K562 (cell line): ENCODE data around the gene CTCFL. TPM values are rescaled to one million over a fixed set of nuclear protein-coding genes. Genes with fewer than 3 reads are reported as not detected.

Experiments used
- ATAC-seq: fragments of 200-7000 bp; cut with Tn5 transposase; 3 replicates; pipeline ENCODE4 v1.9.1; 2020; ENCODE audit warnings: moderate library complexity
- BruUV-seq: library from RNA; stranded (reverse); fragments of 400-500 nt; replicated peaks from 2 replicates; lab custom pipeline; 2021; lab: Mats Ljungman, UMichigan
- CTCF ChIA-PET: fragments of 300-600 bp; formaldehyde crosslinking; extraction: SDS; loops from one replicate; lab custom pipeline; 2021; ENCODE audit warnings: low intra/inter-chr PET ratio; lab: Yijun Ruan, JAX
- POLR2A ChIA-PET: fragments of 300-600, 350-650 bp; sonication (Branson Sonifier 250); formaldehyde crosslinking; extraction: SDS; loops from one replicate; lab custom pipeline; 2021; ENCODE audit warnings: antibody characterized with exemption, inconsistent platforms; lab: Yijun Ruan, JAX
- DNase-seq, 4 experiments: peaks; one replicate each; pipeline versions ENCODE4 v3.0.0 to v3.0.0-alpha.2; 2011 to 2018; ENCODE audit warnings: low spot score in 3 of 4, mixed read lengths in 3 of 4; ENCODE audit errors: extremely low read depth in 1 of 4
- FAIRE-seq: peaks from 2 replicates; lab custom pipeline; 2011; peaks lifted over from hg19 to GRCh38; lab: Jason Lieb, UNC
- H2AFZ ChIP-seq: 2 replicates; pipeline ENCODE4 v1.6.0; 2011; ENCODE audit warnings: low read depth, low read length, control low read depth, inconsistent platforms
- H3K27ac ChIP-seq: fragments of 200-600 bp; 3 replicates; pipeline ENCODE4 v1.8.0; 2011; ENCODE audit warnings: low read depth, mild to moderate bottlenecking, control low read depth, inconsistent platforms, low read length, moderate library complexity, mixed read lengths; ENCODE audit errors: extremely low read depth
- H3K27me3 ChIP-seq, 2 experiments: fragments of 300-600 bp in 1 of 2; 2 replicates in 1 of 2; 3 replicates in 1 of 2; pipeline versions ENCODE4 v1.6.0 to v1.8.0; 2011; ENCODE audit warnings: inconsistent platforms in 2 of 2, low read length in 2 of 2, mild to moderate bottlenecking in 1 of 2, mixed read lengths in 1 of 2, moderate library complexity in 1 of 2; ENCODE audit not compliant: control insufficient read depth in 2 of 2, insufficient read depth in 2 of 2
- H3K36me3 ChIP-seq: fragments of 300-600 bp; 3 replicates; pipeline ENCODE4 v1.8.0; 2011; ENCODE audit warnings: mild to moderate bottlenecking, low read length, inconsistent platforms; ENCODE audit not compliant: control insufficient read depth, insufficient read depth
- H3K4me1 ChIP-seq, 2 experiments: fragments of 200-600 bp in 1 of 2; replicated peaks in 1 of 2; 2 replicates in 1 of 2; 3 replicates in 1 of 2; pipeline versions ENCODE4 v1.5.1 to v1.8.0; 2011; ENCODE audit warnings: inconsistent platforms in 2 of 2, low read length in 2 of 2, mild to moderate bottlenecking in 1 of 2, mixed read lengths in 1 of 2, moderate library complexity in 1 of 2; ENCODE audit not compliant: control insufficient read depth in 2 of 2, insufficient read depth in 2 of 2
- H3K4me2 ChIP-seq: 2 replicates; pipeline ENCODE4 v1.6.1; 2011; ENCODE audit warnings: low read length, control low read depth, inconsistent platforms, mixed read lengths; ENCODE audit not compliant: insufficient read depth
- H3K4me3 ChIP-seq: fragments of 200-600 bp; sonication (generic), shearing (Covaris generic); 2 replicates; pipeline ENCODE4 v1.5.1; 2016; ENCODE audit warnings: control low read depth, inconsistent platforms
- H3K79me2 ChIP-seq: fragments of 200-600 bp; 3 replicates; pipeline ENCODE4 v1.8.0; 2011; ENCODE audit warnings: low read length, inconsistent platforms; ENCODE audit not compliant: control insufficient read depth, insufficient read depth
- H3K9ac ChIP-seq, 2 experiments: 2 replicates each; pipeline versions ENCODE4 v1.6.0 to v1.6.1; 2011; ENCODE audit warnings: low read depth in 2 of 2, low read length in 2 of 2, control low read depth in 1 of 2, inconsistent platforms in 1 of 2, mild to moderate bottlenecking in 1 of 2, mixed read lengths in 1 of 2; ENCODE audit not compliant: insufficient read depth in 1 of 2
- H3K9me1 ChIP-seq: one replicate; pipeline ENCODE4 v1.6.0; 2011; ENCODE audit warnings: inconsistent platforms, mild to moderate bottlenecking, low read length, moderate library complexity; ENCODE audit not compliant: control insufficient read depth, insufficient read depth
- H3K9me3 ChIP-seq: replicated peaks from 2 replicates; pipeline ENCODE4 v1.5.1; 2011; ENCODE audit warnings: low read depth, low read length, inconsistent platforms; ENCODE audit not compliant: control insufficient read depth, insufficient read depth
- H4K20me1 ChIP-seq: replicated peaks from 2 replicates; pipeline ENCODE4 v1.6.1; 2011; ENCODE audit warnings: low read length, inconsistent platforms, mixed read lengths; ENCODE audit not compliant: control insufficient read depth, insufficient read depth
- ESRRA ChIP-seq: fragments of 450-650 bp; IDR thresholded peaks from 2 replicates; pipeline ENCODE4 v1.6.1; 2014; ENCODE audit warnings: low read depth, mild to moderate bottlenecking, moderate library complexity, borderline replicate concordance
- FOSL1 ChIP-seq: fragments of 200-800 bp; sonication (Bioruptor generic); conservative IDR thresholded peaks from 2 replicates; pipeline ENCODE4 v1.6.1; 2016; ENCODE audit warnings: missing genetic modification characterization, missing compliant biosample characterization
- HLTF ChIP-seq: fragments of 450-650 bp; IDR thresholded peaks from 2 replicates; pipeline ENCODE4 v1.6.1; 2016
- MCM2 ChIP-seq: fragments of 450-650 bp; IDR thresholded peaks from 2 replicates; pipeline ENCODE4 v1.6.1; 2017; ENCODE audit warnings: low read depth, mild to moderate bottlenecking
- MIER1 ChIP-seq: fragments of 450-650 bp; IDR thresholded peaks from 2 replicates; pipeline ENCODE4 v1.6.1; 2016; ENCODE audit warnings: antibody characterized with exemption, mild to moderate bottlenecking, low read depth
- MYNN ChIP-seq, 2 experiments: sonication (generic); formaldehyde crosslinking in 1 of 2; IDR thresholded peaks; 2 replicates each; pipeline versions ENCODE4 v1.5.0 to v1.6.1; 2016 to 2020; ENCODE audit warnings: antibody characterized with exemption in 1 of 2, missing genetic modification reagents in 1 of 2
- POLR2B ChIP-seq: fragments of 450-650 bp; IDR thresholded peaks from 2 replicates; pipeline ENCODE4 v1.6.1; 2018; ENCODE audit warnings: low read depth; ENCODE audit not compliant: partially characterized antibody
- POLR2G ChIP-seq: fragments of 200-400 bp; formaldehyde crosslinking; IDR thresholded peaks from 2 replicates; pipeline ENCODE4 v1.6.1; 2017; ENCODE audit warnings: low read depth, mild to moderate bottlenecking, antibody characterized with exemption, low read length, moderate library complexity
- PTBP1 ChIP-seq: fragments of 200-400 bp; formaldehyde crosslinking; IDR thresholded peaks from 2 replicates; pipeline ENCODE4 v1.6.1; 2017; ENCODE audit warnings: low read depth, low read length
- RAD51 ChIP-seq: fragments of 450-650 bp; IDR thresholded peaks from 2 replicates; pipeline ENCODE4 v1.7.1; 2016; ENCODE audit warnings: low read depth, mild to moderate bottlenecking, borderline replicate concordance
- SLC30A9 ChIP-seq: fragments of 250-450 bp; sonication (Bioruptor Pico); IDR thresholded peaks from 2 replicates; pipeline ENCODE4 v1.8.0; 2022; ENCODE audit warnings: mild to moderate bottlenecking, moderate library complexity
- STAT5B ChIP-seq: fragments of 250-450 bp; sonication (Bioruptor Pico); IDR thresholded peaks from 2 replicates; pipeline ENCODE4 v1.8.0; 2021; ENCODE audit warnings: mild to moderate bottlenecking, inconsistent platforms
- TEAD2 ChIP-seq: fragments of 450-650 bp; IDR thresholded peaks from 2 replicates; pipeline ENCODE4 v1.6.1; 2016; ENCODE audit warnings: missing genetic modification characterization, control low read depth, missing compliant biosample characterization
- ZEB2 ChIP-seq: fragments of 450-650 bp; IDR thresholded peaks from 2 replicates; pipeline ENCODE4 v1.6.1; 2016
- ZFP30 ChIP-seq: fragments of 250-450 bp; sonication (Bioruptor Pico); IDR thresholded peaks from 2 replicates; pipeline ENCODE4 v1.8.0; 2022; ENCODE audit warnings: moderate library complexity, mild to moderate bottlenecking, inconsistent platforms, borderline replicate concordance
- ZFPM2 ChIP-seq: fragments of 250-450 bp; sonication (Bioruptor Pico); IDR thresholded peaks from 2 replicates; pipeline ENCODE4 v1.5.1; 2022; ENCODE audit warnings: mild to moderate bottlenecking
- WGBS: fragments of 100-300 bp; shearing (Covaris generic); methylation state at CpG from one replicate; pipeline ENCODE4 v1.1.6; 2016; ENCODE audit warnings: low coverage, mixed read lengths; ENCODE audit not compliant: insufficient coverage; ENCODE audit errors: missing lambda C conversion rate; 5-methylcytosine and 5-hydroxymethylcytosine counted together
- in situ Hi-C: fragments of 300-500 bp; cut with MboI; formaldehyde crosslinking; loops from 4 replicates; pipeline ENCODE4 v1.15.0; 2018; ENCODE audit warnings: inconsistent platforms, mixed read lengths
- intact Hi-C: fragments of 100-400 bp; cut with micrococcal nuclease; formaldehyde crosslinking; loops from 2 replicates; pipeline ENCODE4 v1.14.2; 2022
- polyA plus RNA-seq, 8 experiments: library from polyadenylated mRNA; depleted of rRNA in 4 of 8; stranded (reverse) in 5 of 8; unstranded in 3 of 8; fragments of >200 nt; fragmentation: Nextera tagmentation in 2 of 8; fragmentation: Illumina TruSeq in 1 of 8; extraction: Ambion mirVana in 2 of 8; extraction: Trizol in 1 of 8; gene quantifications; 2 replicates each; pipeline versions ENCODE4 v1.2.1 to v1.2.3, GENCODE V29; 2011 to 2014; ENCODE audit warnings: inconsistent platforms in 1 of 8, missing spikeins in 1 of 8
- total RNA-seq, 7 experiments: library from RNA; depleted of rRNA in 6 of 7; stranded (reverse); fragments of >200 nt in 6 of 7; fragmentation: Illumina TruSeq in 2 of 7; extraction: Trizol in 2 of 7; gene quantifications; 2 replicates each; pipeline versions ENCODE4 v1.2.1 to v1.2.3, GENCODE V29; 2011 to 2021; ENCODE audit warnings: low replicate concordance in 1 of 7
- TF ChIP-seq, protein P1 (sequence below): fragments of 450-650 bp; IDR thresholded peaks from 2 replicates; pipeline ENCODE4 v1.6.1; 2016
- TF ChIP-seq, protein P2 (sequence below): fragments of 450-650 bp; IDR thresholded peaks from 2 replicates; pipeline ENCODE4 v1.6.1; 2016; ENCODE audit warnings: mild to moderate bottlenecking
- TF ChIP-seq, protein P3 (sequence below): fragments of 450-650 bp; IDR thresholded peaks from one replicate; pipeline ENCODE4 v1.6.1; 2018; ENCODE audit warnings: mild to moderate bottlenecking, moderate library complexity; ENCODE audit not compliant: partially characterized antibody

The CTCFL gene
- total and polyA plus RNA-seq, 9 of the 15 experiments (the other 6 are each of a cell fraction or from before 2014, with no cell fraction given): 42.4 to 188 (median 111) TPM

DNA sequence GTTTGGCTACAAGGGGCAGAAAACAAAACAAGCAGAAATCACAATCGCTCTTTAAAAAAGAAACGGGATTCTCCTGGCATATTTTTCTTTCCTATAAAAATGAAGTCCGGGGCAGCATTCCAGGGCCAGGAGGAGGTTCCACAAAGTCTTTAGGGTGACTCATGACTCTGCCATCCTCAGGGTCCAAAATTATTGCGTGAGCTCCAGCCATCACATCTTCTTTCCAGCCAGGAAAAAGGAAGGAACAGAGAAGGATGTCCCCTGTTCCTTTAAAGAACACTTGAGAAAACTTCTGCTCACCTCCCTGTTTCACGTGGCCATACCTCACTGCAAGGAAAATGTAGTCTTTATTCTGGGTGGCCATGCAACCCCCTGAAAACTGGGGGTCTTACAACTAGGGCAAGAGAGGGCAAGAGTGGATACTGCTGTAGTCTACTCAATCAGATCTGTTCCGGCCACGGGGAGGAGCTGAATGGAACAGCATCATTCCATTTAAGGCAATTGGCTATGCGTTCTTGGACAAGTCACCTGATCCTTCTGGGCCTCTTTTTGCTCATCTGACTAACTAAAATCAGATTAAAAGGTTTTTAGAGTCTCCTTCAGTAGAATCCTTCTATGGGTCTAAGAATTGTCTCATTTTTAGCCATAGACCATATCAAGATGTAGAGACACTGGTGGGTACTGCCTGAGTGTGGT is 49.4 kb downstream of the CTCFL start (continued):
- TF ChIP-seq HLTF (peak; percentile 76; the same call in 1 of the 2 replicates), ESRRA (no peak), POLR2B (no peak), FOSL1 (peak; percentile 60), ZEB2 (no peak), SLC30A9 (no peak)
- TF ChIP-seq, protein P1, sequence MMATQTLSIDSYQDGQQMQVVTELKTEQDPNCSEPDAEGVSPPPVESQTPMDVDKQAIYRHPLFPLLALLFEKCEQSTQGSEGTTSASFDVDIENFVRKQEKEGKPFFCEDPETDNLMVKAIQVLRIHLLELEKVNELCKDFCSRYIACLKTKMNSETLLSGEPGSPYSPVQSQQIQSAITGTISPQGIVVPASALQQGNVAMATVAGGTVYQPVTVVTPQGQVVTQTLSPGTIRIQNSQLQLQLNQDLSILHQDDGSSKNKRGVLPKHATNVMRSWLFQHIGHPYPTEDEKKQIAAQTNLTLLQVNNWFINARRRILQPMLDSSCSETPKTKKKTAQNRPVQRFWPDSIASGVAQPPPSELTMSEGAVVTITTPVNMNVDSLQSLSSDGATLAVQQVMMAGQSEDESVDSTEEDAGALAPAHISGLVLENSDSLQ: no peak

DNA sequence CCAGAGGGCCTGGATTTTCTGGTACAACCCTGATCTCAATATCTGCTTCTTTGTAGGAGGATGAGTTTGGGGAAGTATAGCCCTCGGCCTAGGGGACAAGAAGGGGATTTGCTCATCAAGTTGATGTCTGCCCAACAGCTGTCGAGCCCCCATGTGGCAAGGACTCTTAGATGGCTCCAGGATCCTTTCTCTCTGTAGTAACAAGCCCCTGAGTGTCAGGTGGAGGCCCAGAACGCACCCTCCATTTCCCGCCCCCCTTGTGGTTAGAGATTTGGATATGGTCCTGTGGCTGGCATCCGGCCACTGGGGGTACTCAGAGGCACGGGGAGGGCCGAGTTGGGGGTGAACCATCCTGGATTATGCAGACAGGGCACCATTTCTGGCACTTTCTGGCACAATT is 50.1 kb downstream of the CTCFL start:
- in situ Hi-C loops: no loop called here
- CTCF ChIA-PET: no interaction called here
- TF ChIP-seq, protein P2, sequence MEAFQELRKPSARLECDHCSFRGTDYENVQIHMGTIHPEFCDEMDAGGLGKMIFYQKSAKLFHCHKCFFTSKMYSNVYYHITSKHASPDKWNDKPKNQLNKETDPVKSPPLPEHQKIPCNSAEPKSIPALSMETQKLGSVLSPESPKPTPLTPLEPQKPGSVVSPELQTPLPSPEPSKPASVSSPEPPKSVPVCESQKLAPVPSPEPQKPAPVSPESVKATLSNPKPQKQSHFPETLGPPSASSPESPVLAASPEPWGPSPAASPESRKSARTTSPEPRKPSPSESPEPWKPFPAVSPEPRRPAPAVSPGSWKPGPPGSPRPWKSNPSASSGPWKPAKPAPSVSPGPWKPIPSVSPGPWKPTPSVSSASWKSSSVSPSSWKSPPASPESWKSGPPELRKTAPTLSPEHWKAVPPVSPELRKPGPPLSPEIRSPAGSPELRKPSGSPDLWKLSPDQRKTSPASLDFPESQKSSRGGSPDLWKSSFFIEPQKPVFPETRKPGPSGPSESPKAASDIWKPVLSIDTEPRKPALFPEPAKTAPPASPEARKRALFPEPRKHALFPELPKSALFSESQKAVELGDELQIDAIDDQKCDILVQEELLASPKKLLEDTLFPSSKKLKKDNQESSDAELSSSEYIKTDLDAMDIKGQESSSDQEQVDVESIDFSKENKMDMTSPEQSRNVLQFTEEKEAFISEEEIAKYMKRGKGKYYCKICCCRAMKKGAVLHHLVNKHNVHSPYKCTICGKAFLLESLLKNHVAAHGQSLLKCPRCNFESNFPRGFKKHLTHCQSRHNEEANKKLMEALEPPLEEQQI: no peak
- TF ChIP-seq MIER1 (no peak), PTBP1 (no peak), RAD51 (no peak), MCM2 (no peak), TEAD2 (tag) (no peak), ZFP30 (CRISPR knock-in tag) (no peak), MYNN (IDR thresholded peaks at IDR 0.05) (no peak), MYNN (CRISPR knock-in tag; IDR thresholded peaks at IDR 0.05) (no peak), POLR2G (no peak), ZFPM2 (CRISPR knock-in tag) (no peak), STAT5B (CRISPR knock-in tag) (no peak)
- TF ChIP-seq, protein P3, sequence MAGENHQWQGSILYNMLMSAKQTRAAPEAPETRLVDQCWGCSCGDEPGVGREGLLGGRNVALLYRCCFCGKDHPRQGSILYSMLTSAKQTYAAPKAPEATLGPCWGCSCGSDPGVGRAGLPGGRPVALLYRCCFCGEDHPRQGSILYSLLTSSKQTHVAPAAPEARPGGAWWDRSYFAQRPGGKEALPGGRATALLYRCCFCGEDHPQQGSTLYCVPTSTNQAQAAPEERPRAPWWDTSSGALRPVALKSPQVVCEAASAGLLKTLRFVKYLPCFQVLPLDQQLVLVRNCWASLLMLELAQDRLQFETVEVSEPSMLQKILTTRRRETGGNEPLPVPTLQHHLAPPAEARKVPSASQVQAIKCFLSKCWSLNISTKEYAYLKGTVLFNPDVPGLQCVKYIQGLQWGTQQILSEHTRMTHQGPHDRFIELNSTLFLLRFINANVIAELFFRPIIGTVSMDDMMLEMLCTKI: no peak

More for the DNA sequence above, 50.1 kb downstream of the CTCFL start:
- DNase-seq (no peak), ATAC-seq (no peak), FAIRE-seq (no peak)
- no peaks in the 10 kb centered on the region for H4K20me1 ChIP-seq
- H3K9me1 ChIP-seq: no peaks in the 10 kb centered on the region
- WGBS: 42% methylated on average over 7 of the region's 7 CpGs
- no TSS peak for BruUV-seq
- H3K4me3 ChIP-seq: no peak overlapping the region
- H3K9me3 ChIP-seq: no peaks in the 10 kb centered on the region
- intact Hi-C loops: no loop called here
- POLR2A ChIA-PET: interaction anchor here (0.7 kb wide), 1 partner anchor 234 kb away, joined by 3 read pairs; no protein-coding TSS in a partner anchor
- H3K4me2 ChIP-seq: no peak overlapping the region
- H3K27me3 ChIP-seq: no peaks in the 10 kb centered on the region
- no peak overlapping the region for H2AFZ ChIP-seq
- H3K36me3 ChIP-seq: no peaks in the 10 kb centered on the region
- peaks cover 16 to 36% of the 10 kb centered on the region in 2 experiments; a peak in 4 of 5 replicates for H3K4me1 ChIP-seq
- no peak overlapping the region for H3K9ac ChIP-seq
- no peaks in the 10 kb centered on the region for H3K79me2 ChIP-seq
- H3K27ac ChIP-seq: no peak overlapping the region
